IPS-18a (cell line): ENCODE data around the gene MYH2.
"Not testable (repeated sequence)": the region's sequence is repeated elsewhere in the genome, so short reads cannot be mapped to it uniquely, and the experiment has no call there.

Experiments used
- H3K27ac ChIP-seq: one replicate; pipeline ENCODE4 v1.5.1; 2013; ENCODE audit warnings: low read length
- H3K27me3 ChIP-seq: one replicate; pipeline ENCODE4 v1.6.1; 2013; ENCODE audit warnings: mild to moderate bottlenecking, low read length; ENCODE audit not compliant: control insufficient read depth, insufficient read depth
- H3K36me3 ChIP-seq: one replicate; pipeline ENCODE4 v1.6.1; 2013; ENCODE audit warnings: low read depth, low read length; ENCODE audit not compliant: control insufficient read depth
- H3K4me1 ChIP-seq: one replicate; pipeline ENCODE4 v1.6.1; 2013; ENCODE audit warnings: low read depth, low read length; ENCODE audit not compliant: control insufficient read depth
- H3K4me3 ChIP-seq: one replicate; pipeline ENCODE4 v1.5.1; 2013; ENCODE audit warnings: low read length
- H3K9ac ChIP-seq: one replicate; pipeline ENCODE4 v1.6.1; 2013; ENCODE audit warnings: mild to moderate bottlenecking, low read length, moderate library complexity
- H3K9me3 ChIP-seq: one replicate; pipeline ENCODE4 v1.6.1; 2013; ENCODE audit warnings: low read depth, low read length; ENCODE audit not compliant: control insufficient read depth

MYH2 gene

DNA sequence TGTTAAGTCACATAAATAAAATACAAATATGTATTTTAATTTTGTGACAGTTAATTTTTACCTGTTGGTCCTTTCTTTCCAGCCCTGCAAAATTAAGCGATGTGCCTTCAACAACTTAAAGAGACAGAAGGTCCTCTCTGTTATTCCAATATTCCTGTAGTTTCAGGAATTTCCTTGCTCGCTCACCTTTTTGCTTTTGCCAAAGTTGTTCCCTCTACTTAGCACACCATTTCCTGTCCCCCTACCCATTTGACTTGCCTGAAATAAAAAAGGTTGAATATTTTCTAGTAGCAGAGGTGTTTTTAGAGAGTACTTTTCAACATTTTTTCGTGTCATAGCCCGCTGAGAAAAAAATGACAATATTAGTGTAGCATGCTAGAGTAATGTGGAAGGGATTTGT, 556 bp upstream of the MYH2 start:
- no peak overlapping the region for H3K9ac ChIP-seq
- peaks cover 25% of the 10 kb centered on the region for H3K4me1 ChIP-seq
- H3K9me3 ChIP-seq, result no peaks in the 10 kb centered on the region
- no peak overlapping the region for H3K27ac ChIP-seq
- no peaks in the 10 kb centered on the region for H3K36me3 ChIP-seq
- H3K4me3 ChIP-seq, result peak overlapping the region; percentile 22
- H3K27me3 ChIP-seq, result no peaks in the 10 kb centered on the region

DNA sequence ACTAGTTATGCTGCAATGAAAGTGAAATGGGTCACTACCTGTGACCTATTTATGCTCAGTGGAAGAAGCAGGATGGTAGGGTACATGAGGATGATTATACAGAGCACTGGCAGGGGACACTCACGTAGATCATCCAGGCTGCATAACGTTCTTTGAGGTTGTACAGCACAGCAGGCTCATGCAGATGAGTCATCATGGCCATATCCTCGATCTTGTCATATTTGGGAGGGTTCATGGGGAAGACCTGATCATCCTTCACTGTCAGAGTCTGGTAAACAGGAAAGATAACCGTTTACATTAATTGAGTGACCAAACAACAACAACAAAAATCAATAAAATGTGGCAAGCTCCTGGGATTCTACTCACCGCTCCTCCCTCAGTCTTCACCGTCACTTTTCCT, 2.1 kb downstream of the MYH2 start:
- H3K36me3 ChIP-seq, result no peaks in the 10 kb centered on the region
- H3K9me3 ChIP-seq, result peaks cover 5% of the 10 kb centered on the region
- no peaks in the 10 kb centered on the region for H3K27me3 ChIP-seq
- H3K9ac ChIP-seq, result no peak overlapping the region
- H3K4me3 ChIP-seq, result no peak overlapping the region
- no peak overlapping the region for H3K27ac ChIP-seq
- peaks cover 25% of the 10 kb centered on the region for H3K4me1 ChIP-seq

DNA sequence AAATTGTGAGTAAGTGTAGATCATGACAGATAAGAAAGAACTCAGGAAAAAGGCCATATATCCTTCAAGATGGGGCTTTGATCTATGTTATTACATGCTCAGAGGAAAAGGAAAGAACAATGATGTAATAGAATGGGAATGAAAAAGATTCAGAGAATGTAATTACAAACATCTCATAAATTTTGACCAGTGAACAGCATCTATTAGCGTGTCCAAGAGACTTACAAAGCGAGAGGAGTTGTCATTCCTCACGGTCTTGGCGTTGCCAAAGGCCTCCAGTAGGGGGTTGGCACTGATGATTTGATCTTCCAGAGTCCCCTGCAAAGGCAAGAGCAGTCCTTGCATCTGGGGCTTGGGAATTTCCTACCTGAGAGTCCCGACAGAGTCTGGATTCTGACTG, 6.0 kb downstream of the MYH2 start:
- H3K36me3 ChIP-seq, H3K4me3 ChIP-seq, H3K27ac ChIP-seq: not testable (repeated sequence)

DNA sequence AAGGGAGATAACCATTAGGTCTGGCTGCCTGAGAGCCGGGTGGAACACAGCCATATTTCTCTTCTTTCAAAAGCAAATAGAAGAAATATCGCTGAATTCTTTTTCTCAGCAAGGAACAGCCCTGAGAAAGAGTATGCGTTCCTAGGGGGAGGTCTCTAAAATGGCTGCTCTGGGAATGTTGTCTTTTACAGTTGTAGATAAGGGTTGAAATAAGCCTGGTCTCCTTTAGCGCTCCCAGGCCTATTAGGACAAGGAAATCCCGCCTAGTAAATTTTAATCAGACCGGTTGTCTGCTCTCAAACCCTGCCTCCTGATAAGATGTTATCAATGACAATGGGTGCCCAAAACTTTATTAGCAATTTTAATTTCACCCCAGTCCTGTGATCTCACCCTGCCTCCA, 8.3 kb downstream of the MYH2 start:
- not testable (repeated sequence) for H3K9ac ChIP-seq, H3K4me3 ChIP-seq, H3K4me1 ChIP-seq, H3K36me3 ChIP-seq, H3K27me3 ChIP-seq, H3K27ac ChIP-seq
- peaks cover 12% of the 10 kb centered on the region for H3K9me3 ChIP-seq

More for the DNA sequence above, 6.0 kb downstream of the MYH2 start:
- not testable (repeated sequence) for H3K9ac ChIP-seq, H3K4me1 ChIP-seq, H3K27me3 ChIP-seq
- peaks cover 12% of the 10 kb centered on the region for H3K9me3 ChIP-seq

- no peaks in the 10 kb centered on the region for H3K36me3 ChIP-seq
- no peak overlapping the region for H3K4me3 ChIP-seq
- H3K4me1 ChIP-seq, result no peaks in the 10 kb centered on the region
- H3K9me3 ChIP-seq, result no peaks in the 10 kb centered on the region
- no peaks in the 10 kb centered on the region for H3K27me3 ChIP-seq
- H3K27ac ChIP-seq, result no peak overlapping the region
- no peak overlapping the region for H3K9ac ChIP-seq
Observed at GRCh38 chr17:10532026-10532425, 17.4 kb downstream of the MYH2 start.

- Histone ChIP-seq H3K36me3 (no peaks in the 10 kb centered on the region), H3K4me1 (no peaks in the 10 kb centered on the region), H3K9ac (no peak overlapping the region), H3K27ac (no peak overlapping the region), H3K27me3 (no peaks in the 10 kb centered on the region), H3K4me3 (no peak overlapping the region), H3K9me3 (no peaks in the 10 kb centered on the region)
Observed at GRCh38 chr17:10527419-10527818, 22.0 kb downstream of the MYH2 start.

GRCh38 chr17:10526517-10526916, 22.9 kb downstream of the MYH2 start:
- Histone ChIP-seq H3K27ac (no peak overlapping the region), H3K4me1 (no peaks in the 10 kb centered on the region), H3K9ac (no peak overlapping the region), H3K4me3 (no peak overlapping the region), H3K9me3 (no peaks in the 10 kb centered on the region), H3K27me3 (no peaks in the 10 kb centered on the region), H3K36me3 (no peaks in the 10 kb centered on the region)

GRCh38 chr17:10523064-10523463, 26.4 kb downstream of the MYH2 start:
- no peak overlapping the region for H3K9ac ChIP-seq
- H3K27me3 ChIP-seq, result no peaks in the 10 kb centered on the region
- H3K9me3 ChIP-seq, result no peaks in the 10 kb centered on the region
- no peaks in the 10 kb centered on the region for H3K36me3 ChIP-seq
- no peak overlapping the region for H3K4me3 ChIP-seq
- no peaks in the 10 kb centered on the region for H3K4me1 ChIP-seq
- H3K27ac ChIP-seq, result no peak overlapping the region

GRCh38 chr17:10521949-10522348, 27.5 kb downstream of the MYH2 start:
- Histone ChIP-seq H3K9me3 (no peaks in the 10 kb centered on the region), H3K4me3 (no peak overlapping the region), H3K27me3 (no peaks in the 10 kb centered on the region), H3K4me1 (no peaks in the 10 kb centered on the region), H3K36me3 (no peaks in the 10 kb centered on the region), H3K9ac (no peak overlapping the region), H3K27ac (no peak overlapping the region)

- Histone ChIP-seq H3K36me3 (no peaks in the 10 kb centered on the region), H3K9ac (no peak within 1 kb of the TSS), H3K9me3 (no peaks in the 10 kb centered on the region), H3K27me3 (no peaks in the 10 kb centered on the region), H3K27ac (no peak within 1 kb of the TSS), H3K4me1 (no peaks in the 10 kb centered on the region), H3K4me3 (no peak within 1 kb of the TSS)
Observed at GRCh38 chr17:10518271-10519037, 31.0 kb downstream of the MYH2 start, which contains the start of gene MYH1. Gene MYH1, minus strand, starts transcription at chr17:10518542. Its CDS starts 1,900 bp downstream, at chr17:10516642.

DNA sequence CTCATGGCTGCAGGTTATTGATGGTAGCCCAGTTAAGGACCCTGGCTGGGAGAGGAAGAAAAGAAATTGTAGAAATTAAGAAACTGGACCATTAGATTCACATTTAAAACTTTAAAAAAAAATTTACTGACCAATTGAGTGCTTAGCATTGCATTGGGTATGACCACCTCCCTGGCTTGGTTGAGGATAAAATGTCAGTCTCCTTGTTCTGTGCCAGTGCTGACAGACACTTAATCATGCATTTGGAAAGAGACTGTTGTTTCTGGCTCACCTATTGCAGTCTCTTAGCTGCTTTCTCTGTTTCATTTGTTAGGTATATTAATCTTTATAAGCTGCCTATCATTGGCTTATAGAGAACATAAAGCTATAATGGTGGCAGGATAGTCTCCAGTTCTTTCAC, 32.8 kb downstream of the MYH2 start:
- no peaks in the 10 kb centered on the region for H3K9me3 ChIP-seq
- H3K36me3 ChIP-seq, result no peaks in the 10 kb centered on the region
- H3K4me3 ChIP-seq, result no peak overlapping the region
- H3K4me1 ChIP-seq, result no peaks in the 10 kb centered on the region
- H3K27ac ChIP-seq, result no peak overlapping the region
- no peaks in the 10 kb centered on the region for H3K27me3 ChIP-seq
- H3K9ac ChIP-seq, result no peak overlapping the region

- Histone ChIP-seq H3K36me3 (no peaks in the 10 kb centered on the region), H3K4me1 (no peaks in the 10 kb centered on the region), H3K9me3 (no peaks in the 10 kb centered on the region), H3K9ac (no peak overlapping the region), H3K27ac (no peak overlapping the region), H3K4me3 (no peak overlapping the region), H3K27me3 (no peaks in the 10 kb centered on the region)
Observed at GRCh38 chr17:10516065-10516464, 33.4 kb downstream of the MYH2 start.
